GM04504 (cell line): Measurements from ENCODE around the gene SLC5A11.
"Not testable (repeated sequence)": the region's sequence is repeated elsewhere in the genome, so short reads cannot be mapped to it uniquely, and the experiment has no call there.

Experiments
- DNase-seq: peaks from one replicate; pipeline ENCODE4 v3.0.0-alpha.2; 2012; ENCODE audit warnings: low read depth

Gene SLC5A11, protein sequence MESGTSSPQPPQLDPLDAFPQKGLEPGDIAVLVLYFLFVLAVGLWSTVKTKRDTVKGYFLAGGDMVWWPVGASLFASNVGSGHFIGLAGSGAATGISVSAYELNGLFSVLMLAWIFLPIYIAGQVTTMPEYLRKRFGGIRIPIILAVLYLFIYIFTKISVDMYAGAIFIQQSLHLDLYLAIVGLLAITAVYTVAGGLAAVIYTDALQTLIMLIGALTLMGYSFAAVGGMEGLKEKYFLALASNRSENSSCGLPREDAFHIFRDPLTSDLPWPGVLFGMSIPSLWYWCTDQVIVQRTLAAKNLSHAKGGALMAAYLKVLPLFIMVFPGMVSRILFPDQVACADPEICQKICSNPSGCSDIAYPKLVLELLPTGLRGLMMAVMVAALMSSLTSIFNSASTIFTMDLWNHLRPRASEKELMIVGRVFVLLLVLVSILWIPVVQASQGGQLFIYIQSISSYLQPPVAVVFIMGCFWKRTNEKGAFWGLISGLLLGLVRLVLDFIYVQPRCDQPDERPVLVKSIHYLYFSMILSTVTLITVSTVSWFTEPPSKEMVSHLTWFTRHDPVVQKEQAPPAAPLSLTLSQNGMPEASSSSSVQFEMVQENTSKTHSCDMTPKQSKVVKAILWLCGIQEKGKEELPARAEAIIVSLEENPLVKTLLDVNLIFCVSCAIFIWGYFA

DNA sequence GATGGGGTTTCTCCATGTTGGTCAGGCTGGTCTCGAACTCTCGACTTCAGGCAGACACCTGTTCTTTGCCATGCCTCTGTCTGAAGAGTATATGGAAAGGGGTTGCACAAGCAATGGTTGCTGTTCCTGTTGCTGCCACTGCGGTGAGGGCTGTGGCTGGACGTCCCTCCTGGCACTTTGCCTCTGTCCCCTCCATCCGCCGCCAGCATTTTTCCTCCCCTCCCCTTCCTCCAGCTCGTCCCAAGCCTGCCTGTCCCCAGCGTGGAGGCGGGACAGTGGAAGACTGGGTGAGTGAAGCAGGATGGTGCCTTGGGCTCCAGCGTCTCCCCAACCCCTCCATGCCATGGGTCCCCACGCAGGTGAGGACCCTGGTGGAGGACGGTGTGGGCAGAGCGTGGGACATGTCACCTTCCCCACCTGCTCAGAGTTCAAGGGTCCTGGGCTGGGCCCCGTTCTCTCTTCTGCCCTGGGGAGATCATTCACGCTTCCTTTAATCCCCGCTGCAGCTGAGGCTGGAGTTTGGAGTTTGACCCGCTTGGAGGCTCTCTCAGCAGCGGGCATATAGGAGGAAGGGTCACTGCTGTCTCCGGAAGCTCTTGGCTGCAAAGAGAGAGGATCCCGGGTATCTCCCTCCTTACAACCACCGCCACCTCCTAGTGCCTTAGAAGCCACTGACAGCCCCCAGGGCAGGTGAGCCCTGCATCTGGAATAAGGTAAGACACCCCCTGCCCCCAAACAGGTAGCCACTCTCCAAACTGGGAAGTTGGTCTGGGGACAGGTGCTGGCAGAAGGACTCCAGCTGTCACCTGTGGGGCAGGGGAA is at the start of gene SLC5A11:
Gene SLC5A11, plus strand, starts transcription at position 238 of the 822 bp plus-strand sequence. CDS start 12,681 bp downstream, outside the sequence.
- no peak for DNase-seq

DNA sequence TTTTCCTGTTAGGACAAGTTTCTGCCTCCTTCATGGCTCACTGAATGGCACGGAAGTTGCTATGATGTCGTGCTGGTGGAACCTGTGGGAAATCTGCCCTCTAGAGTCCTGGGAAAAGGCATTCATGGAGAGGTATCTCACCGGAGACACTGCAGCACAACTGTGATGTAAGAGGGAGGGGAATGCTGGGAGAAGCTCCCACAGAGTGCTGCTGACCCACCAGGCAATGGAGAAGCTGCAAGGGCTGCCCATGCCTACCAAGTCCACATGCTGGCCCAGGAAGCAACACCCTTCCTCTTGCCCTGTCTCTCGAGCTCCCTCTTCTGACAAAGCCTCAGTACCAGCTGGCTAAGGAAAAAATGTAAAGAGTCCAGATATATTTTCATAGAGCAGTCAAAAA is 45.2 kb upstream of the SLC5A11 start:
- DNase-seq = no peak

DNA sequence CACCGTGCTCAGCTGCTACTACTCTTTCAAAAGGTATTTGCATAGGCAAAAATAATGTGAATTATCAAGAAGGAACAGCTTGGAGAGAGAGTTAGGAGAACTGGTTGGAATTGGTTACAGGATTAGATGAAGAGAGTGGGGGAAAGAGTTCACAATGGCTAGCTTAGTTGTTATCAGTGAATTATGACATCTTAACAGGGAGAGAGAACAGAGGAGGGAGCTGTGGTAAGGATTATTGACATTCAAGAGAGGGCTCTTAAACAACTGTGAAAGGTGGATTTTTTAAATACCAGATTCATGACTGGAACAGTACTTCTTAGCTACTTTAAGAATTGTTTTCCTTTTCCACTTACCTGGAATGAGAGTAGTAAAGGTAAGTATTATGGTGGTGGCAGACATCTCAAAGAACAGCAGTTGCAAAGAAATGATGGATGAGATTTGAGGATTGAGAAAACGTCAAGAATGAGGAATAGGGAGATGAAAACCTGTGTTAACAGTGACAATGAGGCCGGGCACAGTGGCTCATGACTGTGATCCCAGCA is 43.9 kb upstream of the SLC5A11 start:
- DNase-seq = no peak

DNA sequence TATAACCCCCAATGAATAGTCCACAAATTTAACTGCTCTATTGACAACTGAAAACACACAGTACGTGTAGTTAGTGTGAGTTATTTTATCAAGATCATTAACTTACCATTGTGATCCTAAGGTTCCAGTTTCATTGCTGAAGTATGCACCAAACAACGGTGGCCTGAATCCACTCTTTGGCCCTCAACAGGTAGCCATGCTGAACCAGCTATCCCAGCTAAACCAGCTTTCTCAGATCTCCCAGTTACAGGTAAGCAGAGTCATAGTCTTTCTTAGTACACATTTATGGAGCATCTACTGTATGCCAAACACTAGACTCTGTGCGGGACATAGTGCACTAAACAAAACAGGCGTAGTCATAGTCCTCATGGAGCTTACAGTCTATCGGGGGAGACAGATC is 40.3 kb upstream of the SLC5A11 start:
- no peak for DNase-seq

DNA sequence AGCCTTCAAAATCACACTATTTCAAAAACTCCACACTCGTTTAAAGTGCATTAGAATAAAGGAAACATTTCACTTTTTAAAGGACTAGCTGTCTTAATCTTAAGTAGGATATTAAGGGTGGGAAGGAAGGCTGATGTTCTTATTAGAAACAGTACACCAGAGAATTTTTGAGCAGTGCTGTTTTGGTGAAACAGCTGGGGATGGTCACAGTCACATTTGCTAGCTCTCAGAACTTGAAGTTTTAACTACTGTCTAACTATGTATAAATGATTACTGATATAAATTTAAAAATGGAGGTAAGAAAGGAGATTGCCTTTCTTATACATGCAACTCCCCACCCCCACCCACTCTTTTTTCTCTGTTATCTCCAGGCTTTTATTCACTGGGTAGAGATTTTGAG is 38.5 kb upstream of the SLC5A11 start:
- no peak for DNase-seq

DNA sequence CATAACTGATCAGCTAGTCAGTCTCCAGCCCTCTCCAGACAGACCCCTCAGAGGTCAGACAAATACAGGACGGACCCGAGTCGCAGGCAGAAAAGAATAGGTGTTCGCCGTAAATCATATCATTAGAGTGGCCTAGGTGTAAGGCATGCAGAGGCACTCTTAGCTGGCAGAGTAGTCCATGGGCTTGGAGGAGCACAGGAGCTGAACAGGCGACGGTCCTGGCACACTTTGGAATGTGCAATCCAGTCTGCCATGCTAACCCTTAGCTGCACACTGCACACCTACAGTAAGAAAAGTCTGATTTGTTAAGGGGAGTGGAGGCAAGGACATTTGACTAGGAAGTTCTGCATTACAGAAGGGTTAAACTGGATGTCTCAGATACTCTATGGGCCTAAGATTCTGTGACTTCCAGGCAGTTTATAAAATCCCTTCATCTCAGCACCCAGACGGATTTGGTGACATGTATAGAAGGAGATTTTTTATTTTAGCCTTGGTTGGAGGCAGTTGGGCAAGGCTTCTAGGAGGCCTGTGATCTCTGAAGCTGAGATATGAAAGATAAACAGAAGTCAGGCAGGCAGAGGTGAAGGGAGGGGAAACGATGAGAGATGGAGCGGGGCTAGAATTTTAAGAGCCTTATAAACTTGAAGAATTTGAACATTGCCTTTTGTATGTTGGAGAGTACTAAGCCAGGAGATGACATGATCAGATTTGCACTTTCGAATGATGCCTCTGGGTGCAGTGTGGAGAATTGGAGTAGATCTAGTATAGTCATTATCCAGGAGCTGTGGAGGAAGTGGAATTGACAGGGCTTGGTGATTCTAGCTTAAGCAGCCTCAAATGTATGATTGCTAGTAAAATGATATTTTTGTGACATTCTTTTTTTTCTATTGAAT is 34.6 kb upstream of the SLC5A11 start:
- DNase-seq = no peak

DNA sequence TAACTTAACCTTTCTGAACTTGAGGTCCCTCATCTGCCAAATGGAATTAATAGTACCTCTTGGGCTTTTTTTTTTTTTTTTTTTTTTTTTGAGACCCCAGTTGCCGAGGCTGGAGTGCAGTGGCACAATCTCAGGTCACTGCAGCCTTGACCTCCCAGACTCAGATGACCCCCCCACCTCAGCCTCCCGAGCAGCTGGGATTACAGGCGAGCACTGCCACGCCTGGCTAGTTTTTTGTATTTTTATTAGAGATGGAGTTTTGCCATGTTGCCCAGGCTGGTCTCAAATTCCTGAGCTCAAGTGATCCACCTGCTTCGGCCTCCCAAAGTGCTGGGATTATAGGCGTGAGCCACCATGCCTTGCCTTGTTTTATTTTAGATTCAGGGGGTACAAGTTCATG is 33.0 kb upstream of the SLC5A11 start:
- not testable (repeated sequence) for DNase-seq

DNA sequence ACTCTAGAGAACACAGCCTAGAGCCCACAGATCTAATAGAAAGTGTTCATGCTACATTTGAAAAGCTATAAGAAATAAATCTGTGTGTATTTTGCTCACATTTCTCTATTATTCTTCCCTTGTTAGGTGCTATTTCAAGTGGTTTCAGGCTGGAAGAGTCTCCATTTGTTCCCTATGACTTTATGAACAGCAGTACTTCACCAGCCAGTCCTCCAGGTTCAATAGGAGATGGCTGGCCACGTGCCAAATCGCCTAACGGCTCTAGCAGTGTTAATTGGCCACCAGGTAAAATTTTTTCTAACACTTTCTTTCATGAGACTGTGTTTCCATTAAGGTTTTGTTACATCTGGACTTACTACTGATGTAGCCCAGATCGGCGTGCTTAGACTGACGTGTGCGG is 30.7 kb upstream of the SLC5A11 start:
- DNase-seq = no peak

DNA sequence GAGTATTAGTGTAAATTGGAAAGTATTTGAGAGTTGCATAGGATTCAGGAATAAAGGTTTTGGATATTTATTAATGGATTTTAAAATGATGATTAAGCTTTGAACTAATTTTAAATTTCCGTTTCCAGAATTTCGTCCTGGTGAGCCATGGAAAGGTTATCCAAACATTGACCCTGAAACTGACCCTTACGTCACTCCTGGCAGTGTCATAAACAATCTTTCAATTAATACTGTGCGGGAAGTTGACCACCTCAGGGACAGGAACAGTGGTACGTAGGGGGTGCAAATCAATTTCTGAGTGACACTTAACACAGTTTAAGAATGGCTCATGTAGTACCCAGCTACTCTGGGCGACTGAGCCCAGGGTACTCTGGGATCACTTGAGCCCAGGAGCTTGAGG is 29.1 kb upstream of the SLC5A11 start:
- no peak for DNase-seq

DNA sequence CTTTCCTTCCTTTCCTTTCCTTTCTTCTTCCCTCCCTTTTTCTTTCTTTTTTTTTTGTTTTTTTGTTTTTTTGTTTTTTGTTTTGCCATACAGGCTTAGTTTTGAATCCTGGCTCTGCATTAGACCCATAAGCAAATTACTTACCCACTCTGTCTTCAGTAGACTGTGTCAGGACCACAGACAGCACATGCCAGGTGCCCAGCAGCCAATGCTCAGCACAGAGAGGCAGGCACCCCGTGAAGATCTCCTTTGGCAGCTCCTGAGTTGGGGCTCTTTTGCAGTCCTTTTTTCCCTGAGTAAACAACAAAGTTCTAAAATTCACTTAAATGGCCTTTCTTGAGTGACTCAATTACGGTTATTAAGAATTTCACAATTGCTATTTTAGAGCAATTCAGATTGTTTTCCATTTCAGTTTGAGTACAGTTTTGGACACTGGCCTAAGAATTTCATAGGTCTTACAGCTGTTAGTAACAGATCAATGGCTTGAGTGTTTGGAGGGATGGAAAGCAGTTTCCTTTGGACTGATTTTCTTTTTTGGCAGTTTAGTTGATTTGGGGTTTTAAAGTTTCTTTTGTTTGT is 26.2 kb upstream of the SLC5A11 start:
- no peak for DNase-seq

DNA sequence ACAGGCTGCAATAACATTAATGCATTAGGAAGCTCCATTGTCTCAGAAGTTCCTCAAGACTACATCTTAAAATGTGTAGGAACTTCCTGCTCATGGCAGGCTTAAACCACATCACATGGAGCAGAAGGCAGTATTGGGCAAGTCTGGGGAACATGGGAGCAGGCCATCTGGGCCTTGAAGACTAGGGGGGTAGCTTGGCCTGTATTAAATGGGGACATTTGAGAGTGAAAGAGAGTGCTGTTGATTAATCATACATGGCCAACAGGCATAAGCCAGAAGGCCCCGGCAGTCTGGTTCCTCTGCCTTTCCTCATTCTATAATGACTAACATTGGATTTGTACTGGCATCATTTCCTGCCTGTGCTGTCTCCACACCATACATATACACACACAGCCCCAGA is 25.2 kb upstream of the SLC5A11 start:
- DNase-seq = no peak

DNA sequence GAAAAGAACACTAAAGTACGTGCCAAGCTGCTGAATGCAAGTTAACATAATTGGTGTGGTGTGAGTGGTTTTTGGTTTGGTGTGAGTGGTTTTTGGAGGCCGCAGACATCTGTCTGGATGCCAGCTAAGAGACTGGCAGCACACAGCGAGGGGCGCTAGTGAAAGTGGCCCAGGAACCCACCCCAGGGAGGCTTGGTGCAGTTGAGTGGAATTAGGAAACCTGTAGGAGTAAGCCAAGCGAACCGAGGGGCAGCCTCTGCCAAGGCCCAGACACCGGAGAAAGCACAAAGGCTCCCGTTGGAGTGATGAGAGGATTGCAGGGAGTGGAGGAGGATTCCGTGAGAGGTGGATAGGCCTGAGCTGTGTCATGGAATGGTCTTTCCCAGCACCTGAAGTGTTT is 24.6 kb upstream of the SLC5A11 start:
- no peak for DNase-seq

DNA sequence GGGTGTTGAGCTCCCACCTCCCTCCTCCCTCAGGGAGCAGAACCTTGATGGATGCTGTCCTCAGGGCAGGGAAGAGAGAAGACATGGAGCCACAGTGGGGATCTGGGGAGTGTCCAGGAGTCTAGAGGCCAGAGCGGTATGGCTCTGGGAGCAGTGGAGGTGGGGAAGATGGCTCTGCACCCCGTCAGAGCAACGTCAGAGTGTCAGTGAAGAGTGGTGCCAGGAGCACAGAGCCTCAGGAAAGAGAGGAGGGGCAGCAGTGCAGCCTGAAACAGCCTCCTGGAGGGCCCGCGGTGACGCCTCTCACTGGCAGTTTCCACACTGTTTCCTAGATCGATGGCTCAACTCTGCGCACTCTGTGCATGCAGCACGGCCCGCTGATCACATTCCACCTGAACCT is 23.2 kb upstream of the SLC5A11 start:
- DNase-seq = no peak

DNA sequence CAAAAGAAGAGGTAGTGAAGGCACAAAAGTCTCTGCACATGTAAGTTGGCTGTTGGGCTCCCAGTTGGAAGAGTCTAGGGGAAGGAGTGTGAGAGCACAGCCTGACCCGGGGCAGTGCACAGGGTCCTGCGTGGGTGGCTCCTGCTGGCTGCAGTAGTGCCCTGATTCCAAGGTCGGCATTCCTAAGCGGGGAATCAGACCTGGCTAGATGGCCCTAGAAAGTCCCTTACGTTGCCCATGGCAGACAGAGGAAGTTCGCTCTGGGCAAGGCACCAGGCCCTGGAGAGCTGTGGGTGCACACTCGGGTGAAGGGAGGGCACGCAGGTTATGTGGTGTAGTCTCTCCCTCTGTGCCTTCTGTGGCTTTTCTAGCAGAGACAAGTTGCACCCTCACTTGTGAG is 22.8 kb upstream of the SLC5A11 start:
- DNase-seq = no peak

DNA sequence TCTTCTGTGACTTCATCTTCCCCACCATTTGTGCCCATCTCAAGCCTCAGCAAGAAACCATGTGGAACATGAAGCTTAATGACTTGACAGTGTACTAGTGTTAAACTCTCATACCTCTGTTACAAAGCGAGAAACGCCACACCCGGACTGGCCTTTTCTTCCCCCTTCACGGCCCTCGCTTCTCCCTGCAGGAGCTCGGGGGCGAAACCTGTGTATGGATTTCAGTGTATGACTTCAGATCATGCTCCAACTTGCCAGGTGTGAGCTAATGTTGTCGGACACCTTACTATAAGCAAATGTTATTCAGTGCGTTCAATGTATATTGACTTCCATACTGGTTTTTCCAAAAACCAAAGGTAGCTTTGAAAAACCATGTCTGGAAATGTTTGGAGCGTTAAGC is 20.1 kb upstream of the SLC5A11 start:
- no peak for DNase-seq

DNA sequence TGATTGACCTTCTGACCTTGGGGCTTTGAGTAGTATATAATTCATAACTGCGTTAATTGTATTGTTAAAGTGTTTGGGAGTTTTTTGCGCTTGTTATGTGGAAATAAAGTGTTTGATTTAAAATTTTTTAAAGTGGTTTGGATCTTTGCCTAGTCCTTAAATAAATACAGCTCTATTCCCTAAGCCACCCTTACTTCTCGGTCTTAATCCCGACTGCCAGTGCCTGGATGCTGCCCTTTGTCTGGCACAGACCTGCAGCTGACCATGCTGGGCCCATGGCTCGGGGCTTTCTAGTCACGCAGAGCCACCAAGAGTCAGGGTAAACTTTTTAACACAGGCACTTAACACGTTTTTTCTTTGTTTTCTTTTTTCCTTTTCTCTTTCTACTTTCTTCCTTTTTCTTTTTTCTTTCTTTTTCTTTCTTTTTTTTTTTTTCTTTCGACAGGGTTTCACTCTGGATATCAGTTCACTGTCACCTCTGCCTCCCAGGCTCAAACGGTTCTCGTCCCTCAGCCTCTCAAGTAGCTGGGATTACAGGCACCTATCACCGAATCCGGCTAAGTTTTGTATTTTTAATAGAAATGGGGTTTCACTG is 19.6 kb upstream of the SLC5A11 start:
- DNase-seq = no peak

DNA sequence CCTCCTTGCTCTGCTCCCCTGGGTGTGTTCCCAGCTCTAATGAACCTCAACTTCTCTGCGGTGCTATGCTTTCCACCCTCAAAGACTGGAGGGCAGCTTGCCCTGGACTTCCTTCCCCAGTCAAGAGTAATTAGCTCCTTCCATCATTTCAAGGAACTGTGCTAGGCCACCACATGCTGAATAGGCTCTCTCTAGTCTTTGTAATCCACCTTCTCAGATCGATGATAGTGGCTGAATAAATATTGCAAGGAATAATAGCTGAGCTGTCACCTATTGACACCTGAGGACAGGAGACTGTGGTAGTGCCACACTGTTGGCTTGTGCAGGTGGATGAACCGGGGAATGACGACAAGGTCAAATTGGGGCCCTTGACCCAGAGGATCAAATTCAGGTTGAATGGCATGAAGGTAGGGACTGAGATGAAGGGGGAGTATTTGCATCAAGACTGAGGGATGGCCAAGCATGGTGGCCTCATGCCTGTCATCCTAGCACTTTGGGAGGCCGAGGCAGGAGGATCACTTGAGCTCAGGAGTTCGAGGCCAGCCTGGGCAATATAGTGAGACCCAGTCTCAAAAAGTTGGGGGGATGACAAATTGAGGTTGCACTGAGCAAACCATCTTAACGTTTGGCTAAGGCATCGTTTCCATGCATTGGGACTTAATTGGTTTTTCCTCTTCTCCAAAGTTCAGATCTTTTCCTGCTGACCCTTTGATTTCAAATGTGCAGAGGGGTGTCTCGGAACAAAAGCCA is 18.8 kb upstream of the SLC5A11 start:
- DNase-seq = no peak

DNA sequence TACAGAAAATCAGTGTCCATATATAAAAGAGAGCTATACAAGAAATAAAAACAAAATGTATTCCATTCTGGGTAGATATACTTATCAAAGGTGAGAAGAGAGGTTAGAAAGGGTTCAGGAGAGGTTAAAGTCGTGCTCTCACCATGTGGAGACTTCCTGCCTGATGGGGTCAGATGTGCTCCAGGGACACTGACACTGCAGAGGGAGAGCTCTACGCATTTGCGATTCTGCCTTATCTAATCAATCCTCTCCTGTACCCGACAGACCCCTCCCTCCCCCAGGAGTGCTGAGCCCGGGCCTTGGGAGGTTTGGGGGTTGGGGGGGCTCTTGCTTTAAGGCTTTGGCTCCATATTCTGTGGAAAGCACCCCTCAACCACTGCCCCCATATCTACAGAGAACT is 16.6 kb upstream of the SLC5A11 start:
- no peak for DNase-seq

DNA sequence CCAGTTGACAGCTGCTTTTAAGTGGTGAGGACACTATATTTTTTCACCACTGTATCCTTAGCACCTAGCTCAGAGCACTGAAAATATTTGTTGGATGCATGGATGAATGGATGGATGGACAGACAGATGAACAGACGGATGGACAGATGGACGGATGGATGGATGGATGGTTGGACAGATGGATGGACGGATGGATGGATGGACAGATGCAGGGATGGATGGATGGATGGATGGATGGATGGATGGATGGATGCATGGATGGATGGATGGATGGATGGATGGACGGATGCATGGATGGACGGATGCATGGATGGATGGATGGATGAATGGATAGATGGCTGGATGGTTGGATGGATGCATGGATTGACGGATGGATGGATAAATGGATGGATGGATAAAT is 12.4 kb upstream of the SLC5A11 start:
- DNase-seq = no peak
